SW480 (cell line): ENCODE results near the gene CHAC1.

ENCODE experiments used
- DNase-seq: peaks from one replicate; pipeline ENCODE4 v3.0.0-alpha.2; 2016; ENCODE audit warnings: low spot score

CHAC1 gene

DNA sequence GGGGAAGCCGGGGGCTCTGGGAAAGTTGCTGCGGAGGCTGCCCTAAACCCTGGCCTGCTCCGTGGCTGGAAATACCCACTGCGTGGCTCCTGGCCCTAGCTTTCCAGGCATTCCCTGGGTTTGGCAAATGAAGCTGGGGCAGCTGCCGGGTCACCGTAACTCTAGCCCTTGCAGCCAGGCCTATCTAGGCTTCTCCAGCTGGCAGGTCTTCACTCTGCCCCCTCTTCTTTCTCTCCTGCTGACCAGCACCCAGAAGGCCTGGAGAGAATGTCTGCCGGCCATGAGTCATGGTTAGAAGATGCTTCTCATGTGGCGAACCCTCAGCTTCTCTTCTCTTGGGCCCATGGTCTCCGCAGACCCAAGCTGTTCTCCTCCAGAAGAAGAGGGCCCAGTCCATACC is 29.7 kb upstream of the CHAC1 start:
- no peak for DNase-seq

DNA sequence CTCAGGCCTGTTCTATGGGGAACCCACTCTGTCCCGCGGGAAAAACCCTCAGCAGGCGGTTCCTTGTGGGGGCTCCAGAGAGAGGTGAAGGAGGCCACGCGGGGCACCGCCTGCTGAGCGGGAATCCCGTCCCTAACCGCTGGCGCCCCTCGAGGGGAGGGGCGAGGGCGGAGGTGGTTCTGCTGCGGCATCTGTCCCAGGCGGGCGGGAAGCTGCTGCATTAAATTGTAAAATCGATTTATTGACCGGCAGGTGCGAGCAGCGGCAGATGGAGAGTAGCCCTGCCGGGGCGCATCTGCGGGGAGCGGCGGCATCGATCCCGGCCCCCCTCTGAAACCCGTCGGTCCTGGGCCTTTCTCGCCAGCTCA is 27.8 kb upstream of the CHAC1 start:
- DNase-seq = no peak

DNA sequence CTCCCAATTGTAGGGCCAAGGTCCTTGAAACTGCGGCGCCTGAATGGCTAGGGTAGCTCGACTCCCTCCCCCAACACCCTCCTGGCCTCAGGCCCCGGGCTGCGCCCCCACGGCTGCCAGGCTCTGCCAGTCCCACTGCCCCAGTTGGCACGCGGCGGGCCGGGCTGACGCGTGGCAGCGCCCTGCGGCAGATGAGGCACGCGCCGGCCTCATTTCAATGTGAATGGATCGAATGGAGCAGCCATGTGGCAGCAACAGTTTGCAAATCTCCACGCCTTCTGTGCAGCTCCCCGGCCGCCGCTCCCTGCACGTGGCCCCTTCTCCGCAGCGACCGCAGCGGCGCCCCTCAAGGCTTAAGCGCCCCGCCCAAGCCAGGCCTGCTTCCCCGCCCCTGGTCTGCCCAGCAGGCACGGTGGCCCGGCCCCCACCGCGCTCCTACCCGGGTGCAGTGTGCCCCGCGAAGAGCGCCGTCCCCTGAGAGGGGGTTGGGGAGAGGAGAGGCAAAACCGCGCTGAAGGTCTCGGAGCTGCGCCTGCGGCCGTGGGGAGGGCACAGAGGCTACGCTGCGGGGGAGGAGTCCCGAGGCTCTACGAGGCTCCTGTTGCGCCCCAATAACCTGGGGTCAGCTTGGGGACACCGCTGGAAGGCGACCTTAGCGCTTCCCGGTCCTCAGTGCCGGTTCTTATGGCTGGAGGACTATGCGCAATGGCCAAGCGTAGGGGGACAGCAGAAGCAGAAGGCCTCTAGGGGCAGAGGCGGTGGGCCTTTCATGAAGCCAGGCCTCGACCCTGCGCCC is 27.2 kb upstream of the CHAC1 start:
- peak; percentile 44 for DNase-seq

DNA sequence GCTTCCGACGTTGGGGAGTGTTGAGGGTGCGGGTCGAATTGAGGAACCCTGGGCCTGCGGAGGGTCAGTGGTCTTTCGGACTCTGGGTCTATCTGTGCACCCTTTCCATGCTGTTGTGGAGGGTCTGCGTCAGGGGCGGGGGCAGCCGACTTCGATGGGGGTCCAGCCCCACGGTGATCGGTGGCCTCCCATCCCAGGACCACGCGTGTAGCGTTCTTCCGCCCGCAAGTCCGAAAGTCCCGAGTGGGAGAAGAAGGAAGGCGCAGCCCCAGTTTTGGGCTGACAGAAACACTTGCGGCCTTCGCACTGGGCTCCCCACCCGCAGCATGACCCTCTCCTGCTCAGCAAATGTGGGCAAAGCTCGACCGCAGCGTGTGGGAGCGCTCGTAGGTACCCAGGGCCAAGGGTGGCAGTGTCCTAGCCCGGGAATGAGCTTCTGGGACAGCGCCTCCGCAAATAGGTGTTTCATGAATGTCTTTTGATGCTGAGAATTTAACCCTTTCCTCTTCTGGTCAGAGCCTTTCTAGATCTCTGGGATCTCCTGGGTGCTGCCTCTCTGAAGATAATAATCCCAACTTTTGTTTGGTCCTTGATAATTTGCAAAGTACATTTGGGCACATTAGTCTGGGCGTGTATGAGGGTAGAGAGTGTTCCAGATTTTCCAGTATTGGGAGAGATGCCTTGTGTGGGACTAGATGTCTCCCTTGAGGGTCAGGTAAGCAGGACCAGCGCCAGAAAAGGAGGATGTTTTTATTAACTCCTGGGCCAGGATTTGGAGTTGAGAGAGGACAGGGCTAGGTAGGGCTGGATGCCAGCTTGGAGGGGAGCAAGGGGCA is 26.4 kb upstream of the CHAC1 start:
- DNase-seq = peak; percentile 79

DNA sequence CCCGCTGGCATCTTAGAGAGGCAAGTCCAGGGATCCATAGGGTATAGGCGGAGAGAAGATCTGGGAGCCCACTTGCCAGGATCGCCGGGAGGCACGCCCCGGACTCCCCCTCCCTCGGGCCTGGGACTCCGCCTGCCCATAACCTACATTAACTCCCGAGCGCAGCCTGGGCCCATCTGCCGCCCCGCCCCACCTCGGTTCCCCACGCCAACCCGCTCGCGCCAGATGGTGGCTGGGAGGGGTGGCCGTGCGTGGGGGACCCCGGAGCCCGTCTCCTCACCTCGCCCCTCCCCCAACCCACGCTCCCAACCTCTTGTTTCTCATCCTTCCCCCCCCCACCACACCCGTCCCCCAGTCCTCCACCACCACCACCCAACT is 25.8 kb upstream of the CHAC1 start:
- no peak for DNase-seq

DNA sequence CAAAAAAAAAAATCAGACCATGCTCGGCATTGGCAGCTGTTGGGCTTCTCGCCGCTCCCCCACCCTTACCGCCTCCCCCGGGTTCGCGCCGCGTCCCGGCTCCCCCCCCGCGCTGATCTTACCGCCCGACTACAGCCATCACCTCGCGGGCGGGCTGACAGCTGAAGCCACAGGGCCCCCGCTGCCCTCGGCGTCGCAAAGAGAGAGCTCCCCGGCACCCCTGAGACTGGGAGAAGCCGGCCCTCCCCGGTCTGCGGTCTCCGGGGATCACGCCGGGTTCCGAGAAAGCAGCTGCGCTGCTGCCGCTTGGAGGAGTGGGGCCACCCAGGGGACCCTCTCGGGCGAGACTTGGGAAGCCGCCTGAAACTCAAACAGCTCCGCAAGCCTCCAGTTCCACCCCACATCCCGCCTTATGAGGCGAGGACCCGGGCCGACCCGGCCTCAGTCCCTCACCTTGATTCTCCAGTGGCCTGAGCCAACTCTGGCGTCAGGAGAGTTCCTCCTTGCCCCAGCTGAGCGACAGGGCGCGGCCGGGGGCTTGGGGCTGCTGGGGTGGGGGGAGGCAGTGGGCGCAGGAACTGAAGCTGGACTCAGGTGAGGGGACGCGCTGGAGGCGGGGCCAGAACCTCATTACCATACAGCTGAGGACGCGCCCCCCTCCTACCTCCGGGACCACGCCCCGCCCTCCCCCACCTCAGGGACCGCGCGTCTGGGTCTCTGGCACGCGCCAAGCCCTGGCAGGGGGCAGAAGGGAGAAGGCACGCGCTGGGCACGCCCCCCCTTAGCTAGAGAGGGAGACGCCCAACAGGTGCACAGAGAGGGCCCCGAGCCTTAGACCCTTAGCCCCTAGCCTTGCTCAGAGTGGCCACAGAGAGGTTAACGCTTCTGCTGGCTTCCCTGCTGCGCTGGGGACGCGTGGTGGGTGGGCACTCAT is 25.1 kb upstream of the CHAC1 start:
- no peak for DNase-seq

DNA sequence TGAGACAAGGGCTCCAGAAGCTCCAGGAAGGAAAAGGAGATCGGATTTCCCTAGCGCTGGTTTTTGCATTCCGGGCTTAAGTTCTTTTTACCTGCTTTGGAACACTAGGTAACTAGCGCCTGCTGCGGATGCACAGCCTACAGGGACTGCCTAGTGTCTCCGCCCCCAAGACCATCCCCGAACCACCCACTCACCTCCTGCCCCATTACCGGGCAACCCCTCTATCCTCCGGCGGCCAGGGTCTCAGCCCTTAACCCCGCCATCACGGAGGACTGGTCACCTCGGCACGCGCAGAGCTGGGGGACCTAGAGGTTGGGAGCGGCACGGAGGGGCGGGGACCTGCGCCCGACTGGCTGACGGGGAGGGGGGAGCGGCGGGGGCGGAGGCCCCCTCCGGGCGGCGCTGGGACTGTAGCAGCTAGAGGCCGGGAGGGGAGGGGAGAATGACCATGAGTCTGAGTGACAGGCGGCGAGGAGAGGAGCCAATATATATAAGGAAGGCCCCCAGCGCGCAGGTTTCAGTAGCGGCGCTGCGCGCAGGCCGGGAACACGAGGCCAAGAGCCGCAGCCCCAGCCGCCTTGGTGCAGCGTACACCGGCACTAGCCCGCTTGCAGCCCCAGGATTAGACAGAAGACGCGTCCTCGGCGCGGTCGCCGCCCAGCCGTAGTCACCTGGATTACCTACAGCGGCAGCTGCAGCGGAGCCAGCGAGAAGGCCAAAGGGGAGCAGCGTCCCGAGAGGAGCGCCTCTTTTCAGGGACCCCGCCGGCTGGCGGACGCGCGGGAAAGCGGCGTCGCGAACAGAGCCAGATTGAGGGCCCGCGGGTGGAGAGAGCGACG is 24.2 kb upstream of the CHAC1 start, which contains the start of gene DLL4:
TSS of gene DLL4 (plus strand) at position 520 of the 839 bp plus-strand sequence. CDS start 329 bp downstream, outside the sequence.
- DNase-seq = peak; percentile 89

DNA sequence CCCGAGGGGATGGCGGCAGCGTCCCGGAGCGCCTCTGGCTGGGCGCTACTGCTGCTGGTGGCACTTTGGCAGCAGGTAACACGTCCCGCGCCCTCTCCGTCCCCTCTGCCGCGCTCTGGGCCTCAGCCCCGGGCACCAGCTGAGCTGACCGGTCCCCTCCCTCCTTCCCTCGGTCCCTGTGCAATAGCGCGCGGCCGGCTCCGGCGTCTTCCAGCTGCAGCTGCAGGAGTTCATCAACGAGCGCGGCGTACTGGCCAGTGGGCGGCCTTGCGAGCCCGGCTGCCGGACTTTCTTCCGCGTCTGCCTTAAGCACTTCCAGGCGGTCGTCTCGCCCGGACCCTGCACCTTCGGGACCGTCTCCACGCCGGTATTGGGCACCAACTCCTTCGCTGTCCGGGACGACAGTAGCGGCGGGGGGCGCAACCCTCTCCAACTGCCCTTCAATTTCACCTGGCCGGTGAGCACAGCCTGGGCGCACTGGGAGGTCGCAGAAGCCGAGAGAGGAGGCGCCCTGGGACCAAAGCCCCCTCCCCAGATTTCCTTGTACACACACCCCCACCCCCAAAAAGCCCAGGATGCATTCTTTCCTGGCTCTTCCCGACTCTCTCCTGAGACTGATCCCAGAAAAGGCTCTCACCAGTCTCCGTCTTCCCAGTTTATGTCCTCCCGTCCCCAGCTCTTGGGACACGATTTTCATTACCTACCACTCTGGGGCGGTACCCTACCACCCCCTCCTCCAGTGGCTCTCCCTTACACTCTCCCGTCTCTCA is 23.4 kb upstream of the CHAC1 start:
- DNase-seq = no peak

- peak; percentile 60 for DNase-seq
Observed at GRCh38 chr15:40930430-40931299, 22.6 kb upstream of the CHAC1 start.

- no peak for DNase-seq
Observed at GRCh38 chr15:40931300-40932142, 21.8 kb upstream of the CHAC1 start.

GRCh38 chr15:40932156-40932555 is 21.1 kb upstream of the CHAC1 start:
- no peak for DNase-seq

GRCh38 chr15:40932649-40933516 is 20.4 kb upstream of the CHAC1 start:
- no peak for DNase-seq

GRCh38 chr15:40933517-40933902 is 19.8 kb upstream of the CHAC1 start:
- DNase-seq = no peak

DNA sequence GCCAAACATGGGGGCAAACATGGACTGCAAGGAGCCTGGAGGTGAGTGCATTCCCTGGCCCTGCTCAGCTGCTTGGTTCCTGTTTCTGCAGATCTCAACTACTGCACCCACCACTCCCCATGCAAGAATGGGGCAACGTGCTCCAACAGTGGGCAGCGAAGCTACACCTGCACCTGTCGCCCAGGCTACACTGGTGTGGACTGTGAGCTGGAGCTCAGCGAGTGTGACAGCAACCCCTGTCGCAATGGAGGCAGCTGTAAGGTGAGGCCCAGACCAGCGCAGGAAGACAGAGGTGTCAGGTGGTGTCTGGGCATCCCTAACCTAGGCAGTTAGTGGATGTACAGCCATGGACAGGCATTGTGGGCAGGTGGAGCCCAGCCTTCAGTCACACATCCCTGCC is 18.8 kb upstream of the CHAC1 start:
- no peak for DNase-seq

DNA sequence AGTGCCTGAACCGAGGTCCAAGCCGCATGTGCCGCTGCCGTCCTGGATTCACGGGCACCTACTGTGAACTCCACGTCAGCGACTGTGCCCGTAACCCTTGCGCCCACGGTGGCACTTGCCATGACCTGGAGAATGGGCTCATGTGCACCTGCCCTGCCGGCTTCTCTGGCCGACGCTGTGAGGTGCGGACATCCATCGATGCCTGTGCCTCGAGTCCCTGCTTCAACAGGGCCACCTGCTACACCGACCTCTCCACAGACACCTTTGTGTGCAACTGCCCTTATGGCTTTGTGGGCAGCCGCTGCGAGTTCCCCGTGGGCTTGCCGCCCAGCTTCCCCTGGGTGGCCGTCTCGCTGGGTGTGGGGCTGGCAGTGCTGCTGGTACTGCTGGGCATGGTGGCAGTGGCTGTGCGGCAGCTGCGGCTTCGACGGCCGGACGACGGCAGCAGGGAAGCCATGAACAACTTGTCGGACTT is 17.0 kb upstream of the CHAC1 start:
- DNase-seq = no peak

DNA sequence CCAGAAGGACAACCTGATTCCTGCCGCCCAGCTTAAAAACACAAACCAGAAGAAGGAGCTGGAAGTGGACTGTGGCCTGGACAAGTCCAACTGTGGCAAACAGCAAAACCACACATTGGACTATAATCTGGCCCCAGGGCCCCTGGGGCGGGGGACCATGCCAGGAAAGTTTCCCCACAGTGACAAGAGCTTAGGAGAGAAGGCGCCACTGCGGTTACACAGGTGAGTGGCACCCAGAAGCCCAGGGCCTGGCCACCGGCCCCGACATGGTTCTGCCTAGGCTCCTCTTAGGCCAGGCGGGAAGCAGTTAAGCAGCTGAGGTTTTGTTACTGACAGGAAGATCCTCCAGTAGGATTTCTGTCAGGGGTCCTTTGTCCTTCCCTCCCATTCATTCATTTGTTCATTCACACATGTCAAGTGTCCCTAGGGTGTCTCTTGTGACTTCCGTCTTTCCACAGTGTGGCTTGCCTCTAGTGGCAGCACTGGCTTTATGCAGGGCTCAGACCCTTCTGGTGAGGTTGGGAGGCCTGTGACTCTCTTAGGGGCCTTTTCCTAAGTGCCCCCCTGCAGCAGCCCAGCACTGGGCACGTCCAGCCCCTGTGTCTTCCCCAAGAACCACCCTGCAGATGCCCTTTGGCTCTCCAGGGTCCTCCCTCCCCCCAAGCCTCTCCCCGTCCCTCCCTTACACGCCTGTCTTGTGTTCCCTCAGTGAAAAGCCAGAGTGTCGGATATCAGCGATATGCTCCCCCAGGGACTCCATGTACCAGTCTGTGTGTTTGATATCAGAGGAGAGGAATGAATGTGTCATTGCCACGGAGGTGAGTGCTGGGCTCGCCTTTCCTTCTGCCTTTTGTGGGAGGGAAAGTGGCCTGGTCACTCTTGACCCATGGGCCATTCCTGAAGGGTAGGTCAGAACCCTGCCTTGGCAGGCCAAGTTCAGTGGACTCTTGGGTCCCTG is 16.3 kb upstream of the CHAC1 start:
- DNase-seq = no peak
